Fibroblast of the conjunctiva (primary cell): ENCODE data around the gene CLDN11.

Source experiments
- DNase-seq: peaks from one replicate; pipeline ENCODE4 v3.0.0-alpha.2; 2010; ENCODE audit warnings: low read depth

The CLDN11 gene

GRCh38 chr3:170426240-170426797 is 7.7 kb downstream of the CLDN11 start:
- no peak for DNase-seq

GRCh38 chr3:170428095-170428494 is 9.4 kb downstream of the CLDN11 start:
- no peak for DNase-seq

- DNase-seq = no peak
Observed at GRCh38 chr3:170429050-170429449, 10.4 kb downstream of the CLDN11 start.

GRCh38 chr3:170431054-170431453 is 12.4 kb downstream of the CLDN11 start:
- DNase-seq = no peak

DNA sequence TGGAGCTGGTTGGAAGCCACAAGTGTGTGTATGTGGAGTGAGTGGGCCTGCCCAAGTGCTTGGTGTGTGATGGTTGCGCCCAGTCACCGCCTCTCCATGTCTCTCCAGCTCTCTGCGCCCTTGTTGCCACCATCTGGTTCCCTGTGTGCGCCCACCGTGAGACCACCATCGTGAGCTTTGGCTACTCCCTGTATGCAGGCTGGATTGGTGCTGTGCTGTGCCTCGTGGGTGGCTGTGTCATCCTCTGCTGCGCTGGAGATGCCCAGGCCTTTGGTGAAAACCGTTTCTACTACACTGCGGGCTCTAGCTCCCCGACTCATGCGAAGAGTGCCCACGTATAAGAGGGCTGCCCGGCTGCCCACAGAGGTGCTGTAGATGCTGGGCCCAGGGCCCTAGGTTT is 13.7 kb downstream of the CLDN11 start:
- no peak for DNase-seq

DNA sequence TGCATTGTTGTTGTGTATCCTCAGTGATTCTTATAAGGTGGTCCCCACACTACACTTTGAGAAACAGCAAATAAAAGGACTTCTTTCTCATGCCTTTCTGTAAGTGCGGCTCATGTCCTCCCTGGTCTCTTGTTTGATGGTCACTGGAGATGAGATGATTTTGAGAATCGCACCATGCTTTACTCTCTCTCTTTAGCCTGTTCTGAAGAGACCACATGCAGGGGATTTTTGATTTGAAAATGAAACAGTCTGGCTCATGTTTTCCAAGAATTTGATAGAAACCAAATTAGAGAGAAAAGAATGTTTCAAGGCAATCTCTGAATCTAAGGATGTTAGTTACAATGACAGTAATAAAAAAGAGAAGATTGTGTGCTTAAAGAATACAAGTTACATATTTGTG is 18.0 kb downstream of the CLDN11 start:
- DNase-seq = no peak

DNA sequence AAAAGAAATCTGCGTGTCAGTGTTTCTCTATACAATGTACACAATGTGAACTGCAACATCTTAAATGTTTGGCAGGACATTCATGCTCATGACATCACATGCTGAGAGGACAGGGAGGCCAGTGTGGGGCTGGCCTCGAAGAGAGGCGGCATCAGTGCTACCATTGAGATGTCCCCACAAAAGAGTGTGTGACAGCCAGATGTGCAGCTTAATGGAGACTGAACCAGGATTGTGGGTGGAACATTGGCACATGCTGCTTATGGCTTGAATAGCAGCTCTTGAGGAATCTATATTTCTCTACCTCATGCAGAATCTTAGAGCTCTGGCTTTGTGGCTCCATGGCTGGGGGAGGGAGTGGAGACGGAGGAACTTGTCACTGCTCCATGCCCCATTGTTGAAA is 18.5 kb downstream of the CLDN11 start:
- no peak for DNase-seq

GRCh38 chr3:170437696-170438407 is 19.2 kb downstream of the CLDN11 start:
- no peak for DNase-seq

DNA sequence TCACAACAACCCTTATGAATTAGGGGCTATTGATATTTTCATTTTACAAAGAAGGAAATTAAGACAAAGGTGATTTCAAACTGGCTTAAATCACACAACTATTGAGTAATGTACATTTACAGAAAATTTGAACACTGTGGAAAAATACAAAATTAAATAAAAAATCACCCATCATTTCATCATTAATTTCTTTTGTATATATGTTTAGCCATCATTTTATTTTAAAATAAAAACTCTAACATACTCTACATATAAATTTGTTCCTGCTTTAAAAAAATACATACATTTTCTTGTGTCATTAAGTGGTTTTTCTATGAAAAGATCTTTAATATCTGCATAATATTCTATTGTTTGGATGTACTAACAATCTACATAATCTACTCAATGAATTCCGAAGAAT is 20.2 kb downstream of the CLDN11 start:
- no peak for DNase-seq

DNA sequence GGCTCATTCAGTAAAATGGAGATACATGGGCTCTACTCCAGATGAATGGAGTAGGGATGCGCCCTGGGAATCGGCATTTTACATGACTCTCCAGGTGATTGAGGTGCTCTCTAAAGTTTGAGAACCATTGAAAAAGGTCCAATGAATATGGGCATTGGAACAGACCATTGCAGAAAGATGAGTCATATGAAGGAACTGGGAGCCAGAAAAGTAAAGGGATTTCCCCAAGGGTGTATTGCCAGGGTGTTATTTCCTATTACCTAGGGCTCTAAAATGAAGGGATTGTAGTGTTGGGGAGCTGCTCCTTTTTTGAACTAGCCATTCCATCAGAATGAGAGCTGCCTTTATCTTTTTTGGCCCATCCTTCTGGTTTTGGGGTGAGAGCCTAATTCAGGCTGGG is 21.7 kb downstream of the CLDN11 start:
- DNase-seq = no peak

DNA sequence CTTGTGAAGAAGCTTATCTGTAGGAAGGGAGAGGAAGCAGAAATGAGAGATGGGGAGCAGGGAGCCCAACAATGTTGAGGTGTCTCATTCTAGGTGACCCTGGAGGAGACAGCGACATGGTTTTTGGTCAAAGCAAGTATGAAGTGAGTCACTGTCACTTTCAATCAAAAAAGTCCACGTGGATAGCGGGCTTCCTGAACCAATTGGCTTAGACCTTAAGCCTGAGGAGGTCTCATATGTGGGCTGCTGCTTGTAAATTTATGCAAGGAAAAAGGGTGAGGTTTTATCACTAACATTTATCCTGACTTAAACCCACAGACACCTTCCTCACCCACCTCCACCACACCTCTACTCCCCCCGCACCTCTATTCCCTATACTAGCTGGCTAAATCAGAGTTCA is 22.7 kb downstream of the CLDN11 start:
- no peak for DNase-seq

DNA sequence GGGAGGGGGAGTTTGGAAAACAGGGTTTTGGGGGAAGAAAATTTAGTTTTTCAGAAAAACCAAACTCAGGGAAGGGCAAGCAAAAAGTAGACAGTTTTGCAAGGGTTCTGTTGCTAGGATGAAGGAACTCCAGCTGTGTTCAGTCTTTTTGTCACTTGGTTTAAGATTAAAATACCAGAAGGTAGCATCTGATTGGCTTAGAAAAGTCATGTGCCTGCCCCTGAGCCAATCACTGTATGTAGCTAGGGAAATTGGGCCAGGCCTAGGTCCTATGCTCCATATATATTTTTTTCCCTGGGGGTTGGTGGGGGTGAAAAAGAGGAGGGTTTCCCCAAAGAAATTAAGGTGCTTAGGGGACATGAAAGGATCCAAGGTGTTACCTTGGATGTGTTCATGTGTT is 24.3 kb downstream of the CLDN11 start:
- no peak for DNase-seq

- no peak for DNase-seq
Observed at GRCh38 chr3:170443457-170443856, 24.8 kb downstream of the CLDN11 start.

DNA sequence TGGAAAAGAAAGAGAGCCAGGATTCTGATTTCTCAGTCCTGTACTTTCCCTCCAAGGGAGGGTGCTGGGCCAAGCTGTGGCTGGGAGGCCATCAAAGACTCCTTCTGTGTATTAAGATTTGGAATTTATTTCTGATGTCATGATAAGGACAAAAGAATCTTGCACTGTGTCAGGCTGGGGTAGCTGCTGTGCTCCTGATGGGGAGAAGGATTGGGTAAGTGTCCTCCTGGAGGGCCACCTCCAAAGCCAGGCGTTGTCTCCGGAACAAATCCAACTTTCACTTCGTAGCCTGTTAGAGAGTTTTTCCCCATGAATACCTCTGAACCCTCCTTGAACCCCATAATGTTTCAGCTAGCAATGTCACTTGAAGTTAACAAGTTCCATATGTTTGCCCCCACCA is 29.9 kb downstream of the CLDN11 start:
- no peak for DNase-seq

DNA sequence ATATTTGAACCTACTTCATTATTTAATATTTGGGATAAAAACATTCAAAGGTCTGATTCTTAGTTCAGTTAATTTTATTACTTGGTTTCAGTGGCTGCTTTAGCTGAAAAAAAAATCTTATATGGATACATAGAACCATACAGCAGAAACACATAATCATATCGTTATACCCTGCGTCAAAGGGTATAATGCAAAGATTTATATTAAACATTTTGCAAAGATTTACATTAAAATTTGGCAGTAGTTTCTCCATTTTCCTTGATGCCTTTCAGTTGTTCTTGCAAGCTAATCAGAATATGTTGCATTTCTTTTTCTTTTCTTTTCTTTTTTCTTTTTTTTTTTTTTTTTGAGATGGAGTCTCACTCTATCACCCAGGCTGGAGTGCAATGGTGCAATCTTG is 31.4 kb downstream of the CLDN11 start:
- no peak for DNase-seq

DNA sequence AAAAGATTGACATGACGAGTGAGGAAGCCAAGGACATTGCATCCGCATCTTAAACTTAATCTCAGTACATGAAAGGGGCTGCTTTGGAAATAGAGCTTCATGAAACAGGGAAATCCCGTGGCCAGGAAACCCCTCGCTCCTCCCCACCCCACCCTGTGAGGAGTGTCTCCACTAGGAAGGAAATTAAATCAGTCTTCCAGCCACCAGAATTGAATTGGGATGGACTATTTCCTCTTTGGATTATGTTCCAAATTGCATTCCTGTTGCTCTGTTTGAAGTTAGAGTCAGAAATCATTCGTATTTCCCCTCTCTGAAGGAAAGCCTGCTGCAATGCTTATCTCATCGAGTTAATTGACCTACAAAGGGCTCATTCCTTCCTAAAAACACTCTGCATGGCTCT is 35.8 kb downstream of the CLDN11 start:
- no peak for DNase-seq

DNA sequence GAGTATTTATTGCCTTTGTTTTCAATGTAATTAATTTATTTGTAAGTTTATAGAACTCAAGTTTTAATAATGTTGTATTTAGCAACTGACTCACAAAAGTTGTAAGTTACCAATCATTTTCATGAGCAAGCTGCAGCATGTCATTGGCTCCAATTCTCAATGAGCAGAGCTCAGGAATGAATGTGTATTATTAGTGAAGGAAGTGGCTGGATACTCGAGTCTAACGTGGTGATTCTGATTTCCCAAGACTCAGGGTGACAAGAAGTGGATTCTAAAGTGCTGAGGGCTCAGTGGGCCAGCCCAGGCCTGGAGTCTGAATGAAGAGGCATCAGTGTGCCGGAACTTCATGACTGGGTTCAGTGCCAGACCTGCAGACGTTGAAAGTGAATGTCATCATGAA is 39.6 kb downstream of the CLDN11 start:
- DNase-seq = no peak

GRCh38 chr3:170463011-170463410 is 44.3 kb downstream of the CLDN11 start:
- no peak for DNase-seq

DNA sequence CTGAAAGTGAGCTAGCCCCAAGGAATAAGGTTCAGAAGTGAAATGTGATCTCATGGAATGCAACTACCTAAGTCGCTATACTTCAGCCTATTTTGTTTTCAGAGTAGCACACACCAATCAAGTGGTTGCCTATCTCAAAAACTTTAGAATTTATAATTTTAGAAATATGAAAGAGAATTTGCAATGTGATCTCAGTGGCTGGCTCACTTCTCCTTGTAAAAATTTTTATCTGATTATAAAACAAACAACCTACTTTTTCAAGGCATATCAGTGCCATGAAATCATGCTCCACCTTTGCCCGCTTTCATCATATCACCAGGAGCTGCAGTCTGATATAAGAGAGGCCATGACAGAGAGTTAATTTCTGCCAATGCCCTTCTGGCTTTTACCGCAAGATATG is 47.3 kb downstream of the CLDN11 start:
- no peak for DNase-seq

DNA sequence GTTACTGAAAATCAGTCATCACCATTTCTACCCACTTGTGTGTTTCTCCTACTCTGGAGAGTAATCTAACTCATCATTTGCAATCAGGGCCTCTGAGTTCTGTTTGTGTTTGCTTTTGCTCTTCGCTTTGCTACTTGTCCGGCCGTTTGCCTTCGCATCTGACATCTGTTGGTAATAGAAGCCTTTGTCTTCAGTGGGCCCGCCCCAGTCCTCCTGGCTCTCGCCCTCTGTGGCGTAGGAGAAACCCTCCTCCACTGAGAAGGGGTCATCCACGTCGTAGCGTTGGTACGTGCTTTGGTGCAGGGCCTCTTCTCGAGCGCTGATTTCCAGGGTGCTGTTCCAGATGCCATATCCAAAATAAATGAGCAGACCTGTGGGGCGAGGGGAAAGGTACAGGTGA is 48.3 kb downstream of the CLDN11 start:
- no peak for DNase-seq

GRCh38 chr3:170467571-170468147 is 49.0 kb downstream of the CLDN11 start:
- no peak for DNase-seq

DNA sequence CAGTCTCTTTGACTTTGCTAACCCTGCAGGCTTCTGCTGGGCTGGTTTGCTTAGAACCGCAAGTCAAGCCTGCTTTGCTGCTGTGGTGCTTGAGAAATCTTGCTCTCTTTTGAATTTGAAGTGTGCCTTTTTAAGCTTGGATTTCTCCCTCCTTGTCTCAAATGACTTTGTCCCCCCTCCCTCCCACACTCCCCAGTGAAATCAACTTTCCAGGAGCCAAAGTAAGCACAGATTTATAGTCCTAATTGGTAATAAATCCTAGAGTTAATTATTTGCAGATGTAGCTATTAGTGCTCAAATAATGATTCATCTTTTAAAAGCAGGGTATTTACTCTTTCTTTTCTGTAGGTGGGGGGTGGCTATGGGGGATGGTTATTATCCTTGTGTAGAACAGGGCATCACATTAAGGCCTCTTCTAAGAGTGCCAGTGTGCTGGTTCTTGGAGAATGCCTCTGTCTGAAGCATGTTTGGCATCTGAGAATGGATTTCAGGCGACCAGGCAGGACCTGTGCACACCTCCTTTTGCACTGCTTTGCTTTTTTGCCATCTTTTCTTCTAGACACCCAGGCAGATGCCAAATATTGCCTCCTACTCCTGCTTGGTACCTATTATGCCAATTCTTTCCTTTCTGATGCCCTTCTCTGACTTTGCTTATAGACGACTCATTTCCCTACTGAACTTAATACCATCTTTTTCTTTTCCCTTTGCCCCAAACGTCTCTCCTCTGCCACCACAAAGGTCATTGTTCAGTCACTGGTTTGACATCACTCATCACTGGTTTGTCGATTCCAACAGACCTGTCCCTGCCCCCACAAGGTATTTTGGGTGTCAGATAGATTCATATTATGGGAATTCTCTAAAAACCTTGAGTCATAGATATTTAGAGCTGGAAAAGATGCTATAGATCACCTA is 50.7 kb downstream of the CLDN11 start:
- DNase-seq = peak; percentile 62
